Right forelimb (tissue), 1 donor: ENCODE results near the gene SND1.
"Not testable (repeated sequence)": the region's sequence is repeated elsewhere in the genome, so short reads cannot be mapped to it uniquely, and the experiment has no call there.

Source experiments
- DNase-seq: peaks from one replicate; pipeline ENCODE4 v3.0.0-alpha.2; 2018

Gene SND1

GRCh38 chr7:127653396-127653795, 1.4 kb downstream of the SND1 start:
- no peak for DNase-seq

- no peak for DNase-seq
These were observed 2.7 kb downstream of the SND1 start for GRCh38 chr7:127654404-127655394.

GRCh38 chr7:127655720-127656119, 3.7 kb downstream of the SND1 start:
- DNase-seq = no peak

- no peak for DNase-seq
These were observed 5.5 kb downstream of the SND1 start for GRCh38 chr7:127657500-127657899.

- DNase-seq = no peak
These were observed 7.1 kb downstream of the SND1 start for GRCh38 chr7:127658970-127659630.

- DNase-seq = no peak
These were observed 13.9 kb downstream of the SND1 start for GRCh38 chr7:127665922-127666321.

- DNase-seq = no peak
These were observed 14.6 kb downstream of the SND1 start for GRCh38 chr7:127666602-127667001.

- DNase-seq = no peak
These were observed 15.2 kb downstream of the SND1 start for GRCh38 chr7:127667017-127667670.

- no peak for DNase-seq
These were observed 16.0 kb downstream of the SND1 start for GRCh38 chr7:127667759-127668530.

GRCh38 chr7:127671341-127671740, 19.3 kb downstream of the SND1 start:
- no peak for DNase-seq

- DNase-seq = no peak
These were observed 21.9 kb downstream of the SND1 start for GRCh38 chr7:127673902-127674301.

- DNase-seq = no peak
These were observed 22.4 kb downstream of the SND1 start for GRCh38 chr7:127674361-127674760.

- DNase-seq = not testable (repeated sequence)
These were observed 22.9 kb downstream of the SND1 start for GRCh38 chr7:127674923-127675322.

GRCh38 chr7:127675721-127676120, 23.7 kb downstream of the SND1 start:
- DNase-seq = no peak

GRCh38 chr7:127677433-127678230, 25.6 kb downstream of the SND1 start:
- no peak for DNase-seq

- DNase-seq = no peak
These were observed 26.3 kb downstream of the SND1 start for GRCh38 chr7:127678337-127678736.

GRCh38 chr7:127678947-127679346, 27.0 kb downstream of the SND1 start:
- DNase-seq = no peak

GRCh38 chr7:127680983-127681382, 29.0 kb downstream of the SND1 start:
- DNase-seq = no peak

- no peak for DNase-seq
These were observed 30.1 kb downstream of the SND1 start for GRCh38 chr7:127682140-127682539.

- DNase-seq = no peak
These were observed 32.0 kb downstream of the SND1 start for GRCh38 chr7:127683776-127684681.
